CD14-positive monocyte (primary cell): ENCODE results near the gene FUZ. TPM values are rescaled to one million over a fixed set of nuclear protein-coding genes. Genes with fewer than 3 reads are reported as not detected.

Experiments
- DNase-seq, 3 donors: peaks; one replicate each; pipeline ENCODE4 v3.0.0-alpha.2; 2011 to 2022
- H2AFZ ChIP-seq: 2 replicates; pipeline ENCODE4 v1.6.0; 2012; ENCODE audit warnings: mild to moderate bottlenecking, low read depth, low read length, inconsistent platforms; ENCODE audit not compliant: insufficient read depth, poor library complexity, severe bottlenecking
- H3K27ac ChIP-seq, 2 donors: 1 replicate in 1 of 2; 2 replicates in 1 of 2; pipeline ENCODE4 v1.5.1; 2012 to 2013; ENCODE audit warnings: low read length in 2 of 2, control low read depth in 1 of 2, inconsistent platforms in 1 of 2, low read depth in 1 of 2, mild to moderate bottlenecking in 1 of 2
- H3K27me3 ChIP-seq, 2 donors: one replicate each; pipeline versions ENCODE4 v1.6.0 to v1.6.1; 2011 to 2013; ENCODE audit warnings: low read length in 2 of 2; ENCODE audit not compliant: control insufficient read depth in 2 of 2, insufficient read depth in 2 of 2
- H3K36me3 ChIP-seq, 2 donors: replicated peaks in 1 of 2; 1 replicate in 1 of 2; 2 replicates in 1 of 2; pipeline versions ENCODE4 v1.5.1 to v1.6.1; 2012 to 2013; ENCODE audit warnings: low read length in 2 of 2, control low read depth in 1 of 2, inconsistent platforms in 1 of 2, mild to moderate bottlenecking in 1 of 2; ENCODE audit not compliant: insufficient read depth in 2 of 2, control insufficient read depth in 1 of 2
- H3K4me1 ChIP-seq, 2 donors: 1 replicate in 1 of 2; 2 replicates in 1 of 2; pipeline versions ENCODE4 v1.5.1 to v1.6.1; 2012 to 2013; ENCODE audit warnings: low read length in 2 of 2, control low read depth in 1 of 2, inconsistent platforms in 1 of 2, mild to moderate bottlenecking in 1 of 2, moderate library complexity in 1 of 2; ENCODE audit not compliant: insufficient read depth in 2 of 2, control insufficient read depth in 1 of 2
- H3K4me2 ChIP-seq: replicated peaks from 2 replicates; pipeline ENCODE3; 2012; ENCODE audit warnings: low read length, moderate library complexity, mild to moderate bottlenecking; ENCODE audit not compliant: poor library complexity, severe bottlenecking; ENCODE audit errors: extremely low read depth
- H3K4me3 ChIP-seq, 3 experiments: fragments of 200-600 bp in 1 of 3; sonication (generic) in 1 of 3; replicated peaks in 1 of 3; 1 replicate in 2 of 3; 2 replicates in 1 of 3; pipeline ENCODE4 v1.5.1; 2011 to 2013; ENCODE audit warnings: low read length in 3 of 3, mild to moderate bottlenecking in 3 of 3, control low read depth in 2 of 3, low read depth in 2 of 3, inconsistent platforms in 1 of 3, moderate library complexity in 1 of 3
- H3K79me2 ChIP-seq: 2 replicates; pipeline ENCODE4 v1.6.0; 2012; ENCODE audit warnings: mild to moderate bottlenecking, control low read depth, inconsistent platforms, low read length, moderate library complexity; ENCODE audit not compliant: insufficient read depth
- H3K9ac ChIP-seq: 2 replicates; pipeline ENCODE4 v1.6.0; 2017; ENCODE audit warnings: low read length, mild to moderate bottlenecking; ENCODE audit not compliant: insufficient read depth, poor library complexity, severe bottlenecking
- H3K9me3 ChIP-seq, 2 donors: replicated peaks in 1 of 2; 1 replicate in 1 of 2; 2 replicates in 1 of 2; pipeline versions ENCODE4 v1.5.1 to v1.6.1; 2012 to 2013; ENCODE audit warnings: low read length in 2 of 2, control low read depth in 1 of 2; ENCODE audit not compliant: control insufficient read depth in 1 of 2, insufficient read depth in 1 of 2
- H4K20me1 ChIP-seq: 2 replicates; pipeline ENCODE4 v1.6.0; 2012; ENCODE audit warnings: mild to moderate bottlenecking, low read length, control low read depth, moderate library complexity; ENCODE audit not compliant: insufficient read depth
- H3K27ac Mint-ChIP-seq, 7 donors: one replicate each; pipeline ENCODE4 v1.8.0; 2020; ENCODE audit warnings: mild to moderate bottlenecking in 7 of 7, mixed read lengths in 7 of 7, moderate library complexity in 6 of 7, inconsistent platforms in 2 of 7
- H3K27me3 Mint-ChIP-seq, 3 donors: one replicate each; pipeline ENCODE4 v1.8.0; 2021 to 2022; ENCODE audit warnings: low read depth in 3 of 3, mild to moderate bottlenecking in 3 of 3, mixed read lengths in 3 of 3, moderate library complexity in 3 of 3, inconsistent platforms in 1 of 3
- H3K36me3 Mint-ChIP-seq, 2 donors: one replicate each; pipeline ENCODE4 v1.8.0; 2020; ENCODE audit warnings: mixed read lengths in 2 of 2, inconsistent platforms in 1 of 2, mild to moderate bottlenecking in 1 of 2
- H3K4me1 Mint-ChIP-seq: one replicate; pipeline ENCODE4 v1.8.0; 2020; ENCODE audit warnings: mild to moderate bottlenecking, mixed read lengths
- H3K4me3 Mint-ChIP-seq, 2 donors: one replicate each; pipeline ENCODE4 v1.8.0; 2020; ENCODE audit warnings: mild to moderate bottlenecking in 2 of 2, mixed read lengths in 2 of 2, moderate library complexity in 1 of 2
- H3K9me3 Mint-ChIP-seq, 7 donors: one replicate each; pipeline ENCODE4 v1.8.0; 2020 to 2022; ENCODE audit warnings: mixed read lengths in 7 of 7, mild to moderate bottlenecking in 6 of 7, moderate library complexity in 6 of 7, inconsistent platforms in 2 of 7
- WGBS: methylation state at CpG from one replicate; pipeline ENCODE4 v1.1.5; 2013; ENCODE audit warnings: missing lambda C conversion rate; ENCODE audit not compliant: insufficient coverage; 5-methylcytosine and 5-hydroxymethylcytosine counted together
- intact Hi-C, 2 donors: fragments of 100-400 bp; cut with micrococcal nuclease; formaldehyde crosslinking; loops; one replicate each; pipeline versions ENCODE4 v1.15.0 to v1.15.1; 2023
- polyA plus RNA-seq, 3 donors: library from polyadenylated mRNA; depleted of rRNA in 1 of 3; unstranded in 2 of 3; stranded (reverse) in 1 of 3; fragments of 300-500 nt in 2 of 3; fragments of >200 nt in 1 of 3; fragmentation: Illumina TruSeq in 2 of 3; gene quantifications; 1 replicate in 2 of 3; 2 replicates in 1 of 3; pipeline ENCODE4 v1.2.3, GENCODE V29; 2012 to 2021
- TF ChIP-seq, protein P1 (sequence below): fragments of 200-600 bp; IDR thresholded peaks from one replicate; pipeline ENCODE4 v1.8.0; 2022; ENCODE audit warnings: antibody characterized with exemption, mild to moderate bottlenecking

FUZ gene
- polyA plus RNA-seq, 3 donors, result 5.3 to 16.7 (median 5.3) TPM

DNA sequence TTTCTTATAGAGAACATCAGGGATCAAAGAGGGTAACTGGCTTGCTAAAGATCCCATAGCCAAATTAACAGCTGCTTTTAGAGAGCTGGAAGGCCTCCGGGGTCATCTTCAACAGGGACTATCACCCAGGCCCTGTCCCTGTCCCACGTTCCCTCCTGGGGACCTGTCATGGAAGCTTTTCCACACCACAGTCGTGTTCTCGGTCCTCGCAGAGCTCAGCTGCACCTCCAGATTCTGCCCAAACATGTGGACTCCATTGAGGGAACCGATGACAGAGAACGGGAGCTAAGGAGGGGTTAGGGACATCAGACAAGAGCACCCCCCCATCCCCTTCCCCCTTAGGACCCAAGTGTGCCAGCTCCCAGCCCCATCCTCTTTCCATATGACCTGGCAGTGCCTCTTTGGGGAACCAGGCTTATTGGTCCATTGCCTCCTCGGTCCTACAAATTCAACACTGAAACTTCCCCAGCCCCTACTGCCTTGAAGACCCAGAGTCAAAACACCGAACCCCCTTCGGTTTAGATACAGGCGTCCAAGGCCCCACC, 568 bp downstream of the FUZ start:
- DNase-seq, result no peak
- Histone ChIP-seq H3K79me2 (no peaks in the 10 kb centered on the region), H3K9me3 (no peaks in the 10 kb centered on the region), H3K4me1 (peaks cover 38 to 49% of the 10 kb centered on the region in 2 donors), H3K27me3 (no peaks in the 10 kb centered on the region), H3K27ac (peak overlapping the region; percentile 58 to 86), H3K36me3 (no peaks in the 10 kb centered on the region), H2AFZ (peak overlapping the region; percentile 88), H4K20me1 (peaks cover 11% of the 10 kb centered on the region), H3K4me2 (peak overlapping the region; percentile 83), H3K9ac (peak overlapping the region; percentile 59), H3K4me3 (peak overlapping the region; percentile 69 to 95 (median 84))
- Mint-ChIP-seq H3K36me3 (peaks cover 0 to 2% of the 10 kb centered on the region in 2 donors), H3K9me3 (no peaks in the 10 kb centered on the region), H3K27ac (peak overlapping the region; percentile 10 to 98 (median 98)), H3K27me3 (peaks cover 0 to 6% (median 4%) of the 10 kb centered on the region in 3 donors), H3K4me1 (peaks cover 38% of the 10 kb centered on the region), H3K4me3 (peak overlapping the region; percentile 88 to 95)
- TF ChIP-seq, protein P1, sequence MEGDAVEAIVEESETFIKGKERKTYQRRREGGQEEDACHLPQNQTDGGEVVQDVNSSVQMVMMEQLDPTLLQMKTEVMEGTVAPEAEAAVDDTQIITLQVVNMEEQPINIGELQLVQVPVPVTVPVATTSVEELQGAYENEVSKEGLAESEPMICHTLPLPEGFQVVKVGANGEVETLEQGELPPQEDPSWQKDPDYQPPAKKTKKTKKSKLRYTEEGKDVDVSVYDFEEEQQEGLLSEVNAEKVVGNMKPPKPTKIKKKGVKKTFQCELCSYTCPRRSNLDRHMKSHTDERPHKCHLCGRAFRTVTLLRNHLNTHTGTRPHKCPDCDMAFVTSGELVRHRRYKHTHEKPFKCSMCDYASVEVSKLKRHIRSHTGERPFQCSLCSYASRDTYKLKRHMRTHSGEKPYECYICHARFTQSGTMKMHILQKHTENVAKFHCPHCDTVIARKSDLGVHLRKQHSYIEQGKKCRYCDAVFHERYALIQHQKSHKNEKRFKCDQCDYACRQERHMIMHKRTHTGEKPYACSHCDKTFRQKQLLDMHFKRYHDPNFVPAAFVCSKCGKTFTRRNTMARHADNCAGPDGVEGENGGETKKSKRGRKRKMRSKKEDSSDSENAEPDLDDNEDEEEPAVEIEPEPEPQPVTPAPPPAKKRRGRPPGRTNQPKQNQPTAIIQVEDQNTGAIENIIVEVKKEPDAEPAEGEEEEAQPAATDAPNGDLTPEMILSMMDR, result no peak
- intact Hi-C loops, result loop anchor here (2.0 to 5.0 kb wide), 2 partner anchors 55 to 64 kb away; partner anchors contain the start of genes AKT1S1 (in 1 of the 2), PNKP (in 1 of the 2) and TBC1D17 (in 1 of the 2)
- 45% methylated on average over 10 of the region's 11 CpGs for WGBS

DNA sequence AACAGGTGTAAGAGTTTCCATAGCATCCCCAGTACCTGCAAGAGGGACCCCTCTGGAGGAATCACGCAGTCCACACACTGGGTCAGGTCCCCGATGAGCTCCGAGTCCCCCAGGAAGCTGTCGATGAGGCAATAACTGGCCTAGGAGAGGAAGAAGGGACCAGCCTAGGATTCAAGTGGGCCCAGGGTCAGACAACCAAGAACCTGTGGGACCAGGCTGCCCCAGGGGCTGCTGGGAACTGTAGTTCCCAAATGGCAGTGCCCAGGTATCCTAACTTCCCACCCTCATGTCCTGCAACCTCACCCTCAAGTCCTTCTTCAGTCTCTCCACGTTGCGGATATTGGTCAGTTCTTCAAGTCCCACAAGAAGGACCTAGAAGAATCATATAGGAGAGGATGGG, 1.8 kb downstream of the FUZ start:
- peaks cover 17% of the 10 kb centered on the region for H4K20me1 ChIP-seq
- H3K9me3 ChIP-seq, result no peaks in the 10 kb centered on the region
- H3K4me1 Mint-ChIP-seq, result peaks cover 40% of the 10 kb centered on the region
- H3K27ac Mint-ChIP-seq, result no peak overlapping the region
- H3K36me3 ChIP-seq, result peaks cover 3 to 9% of the 10 kb centered on the region in 2 donors
- TF ChIP-seq, protein P1, result no peak
- H3K27me3 Mint-ChIP-seq, result peaks cover 0 to 4% (median 0%) of the 10 kb centered on the region in 3 donors
- no peaks in the 10 kb centered on the region for H3K79me2 ChIP-seq
- DNase-seq, result no peak
- no peak overlapping the region for H3K9ac ChIP-seq
- WGBS, result 49% methylated on average over 4 of the region's 6 CpGs
- no peak overlapping the region for H3K4me3 Mint-ChIP-seq
- H3K27me3 ChIP-seq, result no peaks in the 10 kb centered on the region
- no peak overlapping the region for H3K27ac ChIP-seq
- no peak overlapping the region for H3K4me2 ChIP-seq
- intact Hi-C loops, result loop anchor here in 1 of 2 donors (5.0 kb wide), 1 partner anchor 56 kb away; the partner anchor contains the start of gene PNKP
- H3K4me3 ChIP-seq, result no peak overlapping the region
- H3K36me3 Mint-ChIP-seq, result peaks cover 8 to 9% of the 10 kb centered on the region in 2 donors
- H3K4me1 ChIP-seq, result peaks cover 37 to 51% of the 10 kb centered on the region in 2 donors
- H2AFZ ChIP-seq, result no peak overlapping the region
- H3K9me3 Mint-ChIP-seq, result no peaks in the 10 kb centered on the region
